ENCODE data around the gene MIB2. TPM values are rescaled to one million over a fixed set of nuclear protein-coding genes. Genes with fewer than 3 reads are reported as not detected.
A peak's percentile ranks its signal among the peaks of the same experiment; 100 is the strongest.
"Not testable (repeated sequence)": the region's sequence is repeated elsewhere in the genome, so short reads cannot be mapped to it uniquely, and the experiment has no call there.

The MIB2 gene
- total RNA-seq, 1 experiment from 2014 or later, result 22.7 TPM

- in situ Hi-C loops (cut with HindIII; ENCODE audit: low pct_unique_long_range_greater_than_20kb, low sequenced_read_pairs); DNase-seq (ENCODE audit: low read depth, low spot score): not testable (repeated sequence)
These were observed 18.1 kb downstream of the MIB2 start for GRCh38 chr1:1633409-1633808.

- DNase-seq (ENCODE audit: low read depth, low spot score); in situ Hi-C loops (cut with HindIII; ENCODE audit: low pct_unique_long_range_greater_than_20kb, low sequenced_read_pairs): not testable (repeated sequence)
These were observed 19.3 kb downstream of the MIB2 start for GRCh38 chr1:1634613-1635012.

GRCh38 chr1:1636621-1637478, 21.6 kb downstream of the MIB2 start:
- DNase-seq (ENCODE audit: low read depth, low spot score); in situ Hi-C loops (cut with HindIII; ENCODE audit: low pct_unique_long_range_greater_than_20kb, low sequenced_read_pairs): not testable (repeated sequence)

GRCh38 chr1:1637479-1637875, 22.2 kb downstream of the MIB2 start:
- DNase-seq (ENCODE audit: low read depth, low spot score); in situ Hi-C loops (cut with HindIII; ENCODE audit: low pct_unique_long_range_greater_than_20kb, low sequenced_read_pairs): not testable (repeated sequence)

DNA sequence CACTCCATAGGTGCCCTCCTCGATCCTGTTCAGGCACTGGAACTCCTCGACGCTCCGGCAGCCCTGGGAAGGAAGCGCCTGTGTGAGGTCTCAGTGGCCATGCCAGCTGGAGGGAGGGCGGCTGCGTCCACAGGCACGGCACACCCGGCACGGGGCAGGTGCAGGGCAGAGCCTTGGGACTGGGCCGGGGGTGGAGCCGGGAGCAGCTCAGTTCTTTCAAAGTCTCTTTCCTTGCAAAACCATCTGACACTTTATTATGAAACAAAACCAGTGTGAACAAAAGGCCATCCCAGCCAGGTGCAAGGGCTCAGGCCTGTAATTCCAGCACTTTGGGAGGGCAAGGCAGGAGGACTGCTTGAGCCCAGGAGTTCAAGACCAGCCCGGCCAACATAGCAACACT, 23.2 kb downstream of the MIB2 start:
- DNase-seq (ENCODE audit: low read depth, low spot score); in situ Hi-C loops (cut with HindIII; ENCODE audit: low pct_unique_long_range_greater_than_20kb, low sequenced_read_pairs): not testable (repeated sequence)

DNA sequence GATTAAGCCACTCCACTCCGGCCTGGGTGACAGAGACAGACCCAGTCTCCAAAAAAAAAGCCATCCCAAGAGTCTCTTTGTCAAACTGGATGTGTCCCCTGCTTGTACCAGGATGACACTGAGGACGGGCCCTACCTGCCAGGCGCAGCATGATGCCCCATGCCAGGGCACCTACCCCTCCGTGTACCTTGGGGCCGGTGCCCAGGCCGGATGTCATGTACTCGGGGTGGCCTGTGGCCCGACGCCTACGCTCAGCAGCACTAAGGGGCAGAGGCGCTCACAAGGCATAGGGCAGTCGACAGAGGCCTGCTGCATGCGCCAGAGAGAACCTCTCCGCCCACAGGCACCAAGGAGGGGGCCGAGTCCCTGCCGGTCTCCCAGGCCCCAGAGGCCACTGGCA, 24.1 kb downstream of the MIB2 start:
- DNase-seq (ENCODE audit: low read depth, low spot score); in situ Hi-C loops (cut with HindIII; ENCODE audit: low pct_unique_long_range_greater_than_20kb, low sequenced_read_pairs): not testable (repeated sequence)

GRCh38 chr1:1640081-1640480, 24.8 kb downstream of the MIB2 start:
- not testable (repeated sequence) for DNase-seq (ENCODE audit: low read depth, low spot score)

GRCh38 chr1:1640711-1641461, 25.6 kb downstream of the MIB2 start:
- DNase-seq (ENCODE audit: low read depth, low spot score); in situ Hi-C loops (cut with HindIII; ENCODE audit: low pct_unique_long_range_greater_than_20kb, low sequenced_read_pairs): not testable (repeated sequence)

More at GRCh38 chr1:1640081-1640480, 24.8 kb downstream of the MIB2 start:
- in situ Hi-C loops (cut with HindIII; ENCODE audit: low pct_unique_long_range_greater_than_20kb, low sequenced_read_pairs), result not testable (repeated sequence)

DNA sequence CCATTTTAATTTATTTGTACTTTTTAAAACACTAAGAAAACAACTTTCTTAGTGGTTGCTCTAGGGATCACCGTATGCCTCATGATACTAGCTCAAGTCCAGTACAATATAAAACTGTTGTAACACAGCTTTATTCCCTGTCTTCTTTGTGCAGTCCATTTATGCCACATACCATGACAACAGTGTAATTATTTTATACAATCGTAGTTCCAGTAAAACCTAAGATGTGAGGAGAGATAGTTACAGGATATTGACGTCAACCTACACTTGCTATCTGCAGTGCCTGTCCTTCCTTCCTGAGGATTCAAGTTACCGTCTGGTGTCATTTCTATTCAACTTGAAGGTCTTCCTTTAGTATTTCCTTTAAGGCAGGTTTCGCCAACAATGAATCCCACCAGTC, 31.0 kb downstream of the MIB2 start:
- DNase-seq (ENCODE audit: low read depth, low spot score), result not testable (repeated sequence)

DNA sequence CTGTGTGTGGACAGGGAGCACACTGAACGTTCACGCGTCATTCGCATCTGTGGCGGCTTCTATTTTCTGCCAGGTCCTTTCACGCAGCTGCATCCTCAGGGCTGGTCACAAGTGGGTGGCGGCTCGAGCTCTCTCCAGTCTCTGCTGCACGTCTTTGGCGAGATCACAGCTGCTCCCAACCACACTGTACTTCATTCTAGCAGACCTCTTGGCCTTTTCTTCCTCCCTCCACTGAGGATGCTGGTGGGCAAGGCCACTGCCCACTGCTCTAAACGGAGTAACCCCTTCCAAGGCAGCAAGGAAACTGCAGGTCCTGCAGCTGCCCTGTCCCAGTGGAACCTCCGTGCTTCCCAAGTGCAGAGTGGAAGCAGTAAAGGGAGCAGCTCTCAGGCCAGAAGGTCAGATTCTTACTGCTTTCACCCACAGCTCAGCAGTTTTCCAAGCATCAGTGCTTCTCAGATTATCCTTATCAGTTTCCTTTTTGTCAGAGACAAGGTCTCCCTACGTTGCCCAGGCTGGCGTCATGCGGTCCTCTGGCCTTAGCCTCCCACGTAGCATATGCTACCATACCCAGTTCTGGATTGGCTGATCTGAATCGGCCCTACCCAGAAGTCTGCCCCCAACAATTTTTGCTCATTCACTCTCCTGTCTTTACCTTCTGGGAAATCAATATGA, 32.4 kb downstream of the MIB2 start:
- DNase-seq (ENCODE audit: low read depth, low spot score); in situ Hi-C loops (cut with HindIII; ENCODE audit: low pct_unique_long_range_greater_than_20kb, low sequenced_read_pairs): not testable (repeated sequence)

More for the DNA sequence above, 31.0 kb downstream of the MIB2 start:
- in situ Hi-C loops (cut with HindIII; ENCODE audit: low pct_unique_long_range_greater_than_20kb, low sequenced_read_pairs), result not testable (repeated sequence)

GRCh38 chr1:1648265-1648664, 33.0 kb downstream of the MIB2 start:
- DNase-seq (ENCODE audit: low read depth, low spot score); in situ Hi-C loops (cut with HindIII; ENCODE audit: low pct_unique_long_range_greater_than_20kb, low sequenced_read_pairs): not testable (repeated sequence)

DNA sequence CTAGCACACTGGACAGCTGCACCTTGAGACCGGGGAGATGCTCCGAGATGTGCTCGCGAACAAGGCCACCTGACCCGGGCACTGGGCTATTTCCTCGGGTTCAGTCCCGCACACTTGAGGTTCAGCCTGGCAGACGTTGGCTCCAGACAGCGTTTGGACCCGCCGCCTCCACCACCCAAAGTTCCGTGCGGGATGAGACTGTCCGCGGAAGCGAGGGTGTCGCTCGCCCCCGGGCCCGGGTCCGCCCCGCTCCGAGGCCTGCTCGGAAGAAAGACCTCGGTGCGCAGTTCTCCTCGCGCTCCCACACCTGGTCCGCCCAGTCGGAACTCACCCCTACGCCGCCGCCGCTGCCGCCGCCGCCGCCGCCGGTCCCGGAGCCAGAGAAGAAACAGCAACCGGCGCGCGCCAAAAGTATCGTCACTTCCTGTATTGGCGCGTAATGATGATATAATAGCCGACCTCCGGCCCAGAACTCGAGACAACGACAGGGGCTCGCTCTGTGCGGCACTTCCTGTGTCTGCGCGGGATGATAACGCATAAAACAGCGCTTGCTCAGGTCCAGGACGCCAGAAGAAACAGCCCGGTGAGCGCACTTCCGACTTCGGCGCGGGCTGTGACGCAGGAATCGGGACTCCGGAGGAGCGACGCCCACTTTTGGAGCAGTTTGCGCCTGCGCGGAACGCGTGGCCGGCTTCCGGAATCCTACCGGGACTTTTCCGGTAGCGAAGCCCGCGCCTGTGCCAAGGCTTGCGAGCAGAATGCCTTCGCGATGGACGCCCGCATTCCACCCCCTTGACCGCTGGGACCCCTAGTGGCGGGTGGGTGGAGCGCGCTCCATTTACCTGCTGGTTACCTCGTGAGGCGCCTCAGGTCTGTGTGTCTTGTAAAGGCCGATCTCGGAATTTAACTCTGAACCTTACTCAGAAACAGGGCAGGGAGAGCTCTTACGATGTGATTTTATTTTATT, 43.6 kb downstream of the MIB2 start, which contains the start of gene CDK11B:
Gene CDK11B, minus strand, starts transcription at position 422 of the 967 bp plus-strand sequence. CDS start 1,519 bp downstream, outside the sequence.
- in situ Hi-C loops (cut with HindIII; ENCODE audit: low pct_unique_long_range_greater_than_20kb, low sequenced_read_pairs), result not testable (repeated sequence)
- DNase-seq (ENCODE audit: low read depth, low spot score), result peak; percentile 98

DNA sequence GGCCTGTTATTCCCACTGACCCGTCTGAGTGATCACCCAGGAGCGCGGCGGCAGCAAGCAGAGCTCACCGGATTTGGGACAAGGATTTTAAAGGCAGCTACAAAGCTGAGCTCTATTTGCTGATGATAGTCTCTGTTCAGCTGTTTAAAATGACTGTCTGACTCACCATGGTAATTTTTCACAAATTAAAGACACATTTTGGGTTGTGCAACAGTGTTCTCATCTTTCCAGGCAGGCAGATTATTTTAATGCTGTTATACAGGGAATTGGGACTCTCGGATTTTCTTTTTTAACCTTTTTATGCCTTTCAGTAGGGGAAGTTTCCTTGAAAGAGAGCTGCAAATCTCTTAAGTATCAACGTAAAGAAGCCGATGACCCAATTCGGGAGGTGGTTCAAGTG, 47.1 kb downstream of the MIB2 start:
- in situ Hi-C loops (cut with HindIII; ENCODE audit: low pct_unique_long_range_greater_than_20kb, low sequenced_read_pairs); DNase-seq (ENCODE audit: low read depth, low spot score): not testable (repeated sequence)

GRCh38 chr1:1662830-1663560, 47.7 kb downstream of the MIB2 start:
- not testable (repeated sequence) for DNase-seq (ENCODE audit: low read depth, low spot score)

DNA sequence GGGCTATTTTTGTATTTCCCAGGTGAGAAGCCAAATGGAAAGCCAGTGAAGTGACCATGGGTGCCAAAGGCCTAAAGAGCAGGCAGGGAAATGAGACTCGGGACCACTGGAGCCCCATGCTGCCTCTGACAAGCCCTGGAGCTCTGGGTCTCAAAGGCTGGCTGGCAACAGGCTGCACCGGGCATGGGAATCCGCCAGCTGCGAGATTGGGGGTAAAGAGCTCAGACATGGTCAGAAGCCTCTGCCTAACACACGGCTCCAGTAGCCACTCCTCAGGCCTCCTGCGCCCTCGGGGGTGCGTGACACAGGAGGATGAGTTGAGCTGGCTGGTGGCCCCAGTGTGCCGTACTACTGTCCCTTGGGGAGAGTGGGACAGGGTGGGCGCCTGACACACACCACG, 49.0 kb downstream of the MIB2 start:
- DNase-seq (ENCODE audit: low read depth, low spot score); in situ Hi-C loops (cut with HindIII; ENCODE audit: low pct_unique_long_range_greater_than_20kb, low sequenced_read_pairs): not testable (repeated sequence)

More at GRCh38 chr1:1662830-1663560, 47.7 kb downstream of the MIB2 start:
- in situ Hi-C loops (cut with HindIII; ENCODE audit: low pct_unique_long_range_greater_than_20kb, low sequenced_read_pairs), result not testable (repeated sequence)

Measured in SK-MEL-5 (cell line).